Smooth muscle cell (in vitro differentiated cells): ENCODE data around the gene COL20A1. TPM values are rescaled to one million over a fixed set of nuclear protein-coding genes. Genes with fewer than 3 reads are reported as not detected.

ENCODE experiments used
- DNase-seq: peaks from one replicate; lab custom pipeline; 2025; ENCODE audit not compliant: unreplicated experiment; lab: John Stamatoyannopoulos, UW
- H2AFZ ChIP-seq: fragments of 200-600 bp; sonication (generic); 2 replicates; pipeline ENCODE4 v1.6.0; 2016; ENCODE audit warnings: antibody characterized with exemption, low read depth, mild to moderate bottlenecking
- H3F3A ChIP-seq: fragments of 200-600 bp; sonication (generic); 2 replicates; pipeline ENCODE4 v1.6.0; 2017; ENCODE audit warnings: antibody characterized with exemption, low read depth
- H3K27ac ChIP-seq: fragments of 200-600 bp; sonication (generic); 2 replicates; pipeline ENCODE4 v1.5.1; 2016; ENCODE audit warnings: low read depth, mild to moderate bottlenecking
- H3K27me3 ChIP-seq: fragments of 200-600 bp; sonication (generic); 2 replicates; pipeline ENCODE4 v1.6.1; 2016; ENCODE audit warnings: low read depth, mild to moderate bottlenecking
- H3K36me3 ChIP-seq: fragments of 200-600 bp; sonication (generic); 2 replicates; pipeline ENCODE4 v1.5.1; 2016; ENCODE audit warnings: low read depth
- H3K4me1 ChIP-seq: fragments of 200-600 bp; sonication (generic); 2 replicates; pipeline ENCODE4 v1.5.1; 2016; ENCODE audit warnings: low read depth
- H3K4me2 ChIP-seq: fragments of 200-600 bp; sonication (generic); 2 replicates; pipeline ENCODE4 v1.6.0; 2016; ENCODE audit warnings: mild to moderate bottlenecking
- H3K4me3 ChIP-seq: fragments of 200-600 bp; sonication (generic); 2 replicates; pipeline ENCODE4 v1.5.1; 2016; ENCODE audit warnings: mild to moderate bottlenecking
- H3K79me2 ChIP-seq: fragments of 200-600 bp; sonication (generic); 2 replicates; pipeline ENCODE4 v1.6.0; 2016; ENCODE audit warnings: low read depth, mild to moderate bottlenecking
- H3K9ac ChIP-seq: fragments of 200-600 bp; sonication (generic); 2 replicates; pipeline ENCODE4 v1.6.0; 2016; ENCODE audit warnings: low read depth
- H3K9me3 ChIP-seq: fragments of 200-600 bp; sonication (generic); replicated peaks from 2 replicates; pipeline ENCODE4 v1.5.1; 2016; ENCODE audit warnings: low read depth
- H4K20me1 ChIP-seq: fragments of 200-600 bp; sonication (generic); 2 replicates; pipeline ENCODE4 v1.6.0; 2016; ENCODE audit warnings: low read depth
- WGBS: methylation state at CpG from one replicate; pipeline ENCODE4 v1.1.7; 2016; ENCODE audit warnings: low lambda C conversion rate; 5-methylcytosine and 5-hydroxymethylcytosine counted together
- polyA plus RNA-seq: library from polyadenylated mRNA; unstranded; fragments of >200 nt; fragmentation: Nextera tagmentation; extraction: Ambion mirVana; gene quantifications from 2 replicates; pipeline ENCODE4 v1.2.1, GENCODE V29; 2016
- total RNA-seq: library from RNA; depleted of rRNA; stranded (reverse); fragments of >200 nt; gene quantifications from 2 replicates; pipeline ENCODE4 v1.2.3, GENCODE V29; 2014
- TF ChIP-seq, protein P1 (sequence below): fragments of 200-600 bp; sonication (generic); IDR thresholded peaks from 2 replicates; pipeline ENCODE4 v1.5.1; 2017; ENCODE audit warnings: borderline replicate concordance, mild to moderate bottlenecking, antibody characterized with exemption; ENCODE audit not compliant: insufficient read depth, poor library complexity, severe bottlenecking

COL20A1 gene
- total and polyA plus RNA-seq, 2 experiments from 2014 or later = 0.23 to 0.36 TPM

DNA sequence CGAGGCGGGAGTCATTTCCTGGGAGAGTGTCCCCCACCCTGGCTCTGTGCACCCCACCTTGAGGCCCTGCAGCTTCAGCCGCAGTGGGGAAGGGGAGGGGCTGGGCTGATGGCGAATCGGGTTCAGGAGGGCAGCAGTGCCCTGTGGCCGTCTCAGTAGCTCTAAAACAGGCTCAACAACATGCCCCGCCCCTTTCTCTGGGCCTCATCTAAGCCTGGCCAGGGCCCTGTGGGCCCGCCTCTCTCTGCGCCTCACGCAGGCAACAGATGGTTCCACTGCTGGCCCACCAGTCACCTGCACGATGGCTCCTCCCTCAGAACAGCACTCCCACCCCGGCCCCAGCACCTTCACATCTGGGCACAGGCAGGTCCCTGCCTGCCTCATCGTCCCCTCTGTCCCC is 38.0 kb downstream of the COL20A1 start:
- WGBS = 70% methylated on average over 13 of the region's 13 CpGs
- H3K27me3 ChIP-seq = no peaks in the 10 kb centered on the region
- H3K4me3 ChIP-seq = no peak overlapping the region
- H3K36me3 ChIP-seq = no peaks in the 10 kb centered on the region
- no peak for DNase-seq
- no peak overlapping the region for H2AFZ ChIP-seq
- H3K4me2 ChIP-seq = no peak overlapping the region
- H3K27ac ChIP-seq = no peak overlapping the region
- H3K9ac ChIP-seq = no peak overlapping the region
- H3K4me1 ChIP-seq = no peaks in the 10 kb centered on the region
- H3K79me2 ChIP-seq = no peaks in the 10 kb centered on the region
- TF ChIP-seq, protein P1, sequence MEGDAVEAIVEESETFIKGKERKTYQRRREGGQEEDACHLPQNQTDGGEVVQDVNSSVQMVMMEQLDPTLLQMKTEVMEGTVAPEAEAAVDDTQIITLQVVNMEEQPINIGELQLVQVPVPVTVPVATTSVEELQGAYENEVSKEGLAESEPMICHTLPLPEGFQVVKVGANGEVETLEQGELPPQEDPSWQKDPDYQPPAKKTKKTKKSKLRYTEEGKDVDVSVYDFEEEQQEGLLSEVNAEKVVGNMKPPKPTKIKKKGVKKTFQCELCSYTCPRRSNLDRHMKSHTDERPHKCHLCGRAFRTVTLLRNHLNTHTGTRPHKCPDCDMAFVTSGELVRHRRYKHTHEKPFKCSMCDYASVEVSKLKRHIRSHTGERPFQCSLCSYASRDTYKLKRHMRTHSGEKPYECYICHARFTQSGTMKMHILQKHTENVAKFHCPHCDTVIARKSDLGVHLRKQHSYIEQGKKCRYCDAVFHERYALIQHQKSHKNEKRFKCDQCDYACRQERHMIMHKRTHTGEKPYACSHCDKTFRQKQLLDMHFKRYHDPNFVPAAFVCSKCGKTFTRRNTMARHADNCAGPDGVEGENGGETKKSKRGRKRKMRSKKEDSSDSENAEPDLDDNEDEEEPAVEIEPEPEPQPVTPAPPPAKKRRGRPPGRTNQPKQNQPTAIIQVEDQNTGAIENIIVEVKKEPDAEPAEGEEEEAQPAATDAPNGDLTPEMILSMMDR = no peak
- no peaks in the 10 kb centered on the region for H4K20me1 ChIP-seq
- H3F3A ChIP-seq = no peaks in the 10 kb centered on the region
- H3K9me3 ChIP-seq = no peaks in the 10 kb centered on the region

DNA sequence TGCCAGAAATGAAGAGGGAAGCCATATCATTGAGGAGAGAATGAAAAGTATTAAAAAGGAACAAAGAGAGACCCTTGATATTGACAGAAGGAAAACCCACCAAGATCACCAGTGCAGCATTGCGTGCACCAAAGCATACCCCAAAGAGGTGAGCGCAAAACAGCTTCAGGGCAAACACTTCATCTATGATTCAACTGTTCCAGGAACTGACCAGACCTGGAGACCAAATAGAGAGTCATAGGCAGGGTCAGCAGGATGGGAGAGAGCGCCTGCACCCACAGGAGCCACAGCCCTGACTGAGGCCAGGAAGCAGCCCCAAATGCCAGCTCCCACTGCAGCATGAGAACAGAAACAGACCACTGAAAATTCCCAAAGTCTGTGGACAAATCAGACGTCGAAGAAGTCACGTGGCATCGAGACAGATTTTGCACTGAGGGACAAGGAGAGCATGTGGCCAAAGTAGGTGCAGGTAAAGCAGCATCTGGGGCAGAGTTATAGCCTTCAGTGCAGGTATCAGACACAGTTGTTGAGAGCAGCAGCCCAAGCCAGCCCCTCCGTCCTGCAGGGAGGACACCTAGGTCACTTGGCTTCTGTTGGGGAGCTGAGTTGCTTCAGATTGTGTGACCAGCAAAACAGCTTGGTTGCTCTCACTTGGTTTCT is 38.9 kb downstream of the COL20A1 start:
- H2AFZ ChIP-seq = no peak overlapping the region
- no peaks in the 10 kb centered on the region for H4K20me1 ChIP-seq
- H3K79me2 ChIP-seq = no peaks in the 10 kb centered on the region
- 96% methylated on average over 8 of the region's 8 CpGs for WGBS
- TF ChIP-seq, protein P1 = no peak
- no peak overlapping the region for H3K9ac ChIP-seq
- H3K27me3 ChIP-seq = no peaks in the 10 kb centered on the region
- no peaks in the 10 kb centered on the region for H3K9me3 ChIP-seq
- H3F3A ChIP-seq = no peaks in the 10 kb centered on the region
- no peak overlapping the region for H3K4me3 ChIP-seq
- H3K36me3 ChIP-seq = no peaks in the 10 kb centered on the region
- no peak overlapping the region for H3K4me2 ChIP-seq
- no peak overlapping the region for H3K27ac ChIP-seq
- H3K4me1 ChIP-seq = no peaks in the 10 kb centered on the region
- no peak for DNase-seq

DNA sequence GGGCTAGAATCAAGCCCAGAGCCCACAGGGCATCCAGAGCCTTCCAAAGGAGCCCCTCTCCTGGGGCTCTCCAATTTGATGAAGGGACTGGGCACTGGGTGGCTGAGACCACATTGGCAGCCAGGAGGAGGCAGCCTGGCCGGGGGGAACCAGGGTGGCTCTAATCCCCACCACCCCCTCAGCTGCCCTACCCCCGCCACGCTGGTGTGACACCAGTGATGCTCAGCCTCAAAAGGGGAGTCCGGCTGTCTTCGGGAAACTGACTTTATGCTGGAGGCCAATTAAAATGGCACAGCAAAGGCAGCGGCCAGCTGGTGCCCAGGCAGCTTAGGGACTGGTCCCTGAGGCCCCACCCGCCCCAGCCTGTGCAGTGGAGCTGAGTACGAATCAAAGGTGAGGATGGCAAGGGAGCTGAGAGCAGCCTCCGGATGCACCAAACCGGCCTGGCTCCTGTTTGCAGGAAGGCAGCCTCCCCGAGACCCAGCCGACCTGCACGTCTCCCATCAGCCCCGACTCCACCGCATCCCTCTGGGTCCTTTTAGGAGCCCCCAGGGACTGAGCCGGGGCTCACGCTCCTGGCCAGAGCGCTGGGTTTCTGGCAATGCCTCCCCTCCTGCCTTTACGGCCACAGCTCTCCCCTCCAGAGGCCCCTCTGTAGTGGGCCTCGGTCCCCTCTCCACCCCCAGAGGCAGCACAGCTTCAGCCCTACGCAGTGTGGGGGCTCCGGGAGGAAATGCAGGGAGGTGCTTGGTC is 39.7 kb downstream of the COL20A1 start:
- H3K79me2 ChIP-seq = no peaks in the 10 kb centered on the region
- 97% methylated on average over 20 of the region's 22 CpGs for WGBS
- DNase-seq = no peak
- H3K4me1 ChIP-seq = no peaks in the 10 kb centered on the region
- H3K9me3 ChIP-seq = no peaks in the 10 kb centered on the region
- no peaks in the 10 kb centered on the region for H3F3A ChIP-seq
- no peak overlapping the region for H3K4me2 ChIP-seq
- H2AFZ ChIP-seq = no peak overlapping the region
- H3K4me3 ChIP-seq = no peak overlapping the region
- no peaks in the 10 kb centered on the region for H3K27me3 ChIP-seq
- H3K36me3 ChIP-seq = no peaks in the 10 kb centered on the region
- no peaks in the 10 kb centered on the region for H4K20me1 ChIP-seq
- no peak overlapping the region for H3K27ac ChIP-seq
- H3K9ac ChIP-seq = no peak overlapping the region
- TF ChIP-seq, protein P1 = no peak
